Kidney epithelial cell (primary cell): Measurements from ENCODE around the gene RBM17. TPM values are rescaled to one million over a fixed set of nuclear protein-coding genes. Genes with fewer than 3 reads are reported as not detected.
"Not testable (repeated sequence)": the region's sequence is repeated elsewhere in the genome, so short reads cannot be mapped to it uniquely, and the experiment has no call there.

Source experiments
- DNase-seq: peaks from one replicate; pipeline ENCODE4 v3.0.0-alpha.2; 2010; ENCODE audit warnings: low read depth
- H3K27me3 ChIP-seq: 2 replicates; pipeline ENCODE4 v1.6.0; 2011; ENCODE audit warnings: low read length; ENCODE audit not compliant: control insufficient read depth, insufficient read depth
- H3K36me3 ChIP-seq: 2 replicates; pipeline ENCODE4 v1.5.1; 2011; ENCODE audit warnings: low read length; ENCODE audit not compliant: control insufficient read depth, insufficient read depth
- H3K4me3 ChIP-seq: 2 replicates; pipeline ENCODE4 v1.5.1; 2011; ENCODE audit warnings: low read depth, mild to moderate bottlenecking, control low read depth, low read length
- CTCF ChIP-seq: IDR thresholded peaks from 2 replicates; pipeline ENCODE4 v1.5.1; 2011; ENCODE audit warnings: mild to moderate bottlenecking, moderate library complexity, low read length, control low read depth, inconsistent platforms; ENCODE audit not compliant: insufficient read depth, poor library complexity, severe bottlenecking
- total RNA-seq: library from RNA; depleted of rRNA; stranded (reverse); fragments of >200 nt; gene quantifications from 2 replicates; pipeline ENCODE4 v1.2.3, GENCODE V29; 2015

Gene RBM17
- total RNA-seq, 1 donor from 2014 or later, result 37.8 TPM

DNA sequence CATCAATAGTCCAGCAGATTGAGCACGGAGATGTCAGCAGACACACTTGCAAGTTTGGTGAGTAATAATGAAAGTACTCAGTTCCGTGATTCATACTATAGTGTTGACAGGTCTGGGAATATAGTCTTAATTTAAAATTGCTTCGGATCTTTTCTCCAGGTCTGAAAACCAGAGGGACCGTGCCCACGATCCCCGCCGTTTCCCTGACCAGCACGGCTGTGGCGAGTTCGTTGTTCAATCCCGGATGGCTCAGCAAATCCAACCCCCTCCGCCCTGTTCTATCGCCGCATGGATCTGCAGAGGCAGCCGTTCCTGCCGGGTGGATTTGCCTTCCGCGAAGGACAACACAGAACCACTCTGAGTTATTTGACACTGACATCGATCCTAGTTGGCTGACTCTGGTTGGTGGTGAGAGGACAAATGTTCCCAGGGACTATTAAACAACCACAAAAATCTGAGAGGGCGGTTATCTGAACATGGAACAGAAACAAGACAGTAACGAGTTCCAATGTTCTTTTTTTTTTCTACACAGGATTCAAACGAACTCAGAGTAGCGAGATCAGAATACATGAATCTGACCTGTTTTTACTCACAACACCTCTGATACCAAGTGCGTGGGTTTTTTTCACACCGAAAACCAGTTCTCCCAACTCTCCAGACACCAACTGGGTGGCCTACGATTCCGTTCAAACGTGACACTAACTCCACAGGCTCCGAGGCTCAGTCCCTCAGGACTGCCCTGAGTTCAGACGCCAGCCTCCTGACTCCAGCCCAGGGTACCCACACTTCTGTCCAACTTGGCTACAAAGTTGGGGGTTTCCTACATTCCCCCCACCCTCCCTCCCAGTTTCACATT lies 52.7 kb downstream of the RBM17 start:
- no peaks in the 10 kb centered on the region for H3K27me3 ChIP-seq
- DNase-seq, result peak; percentile 68
- no peak for TF ChIP-seq CTCF
- H3K36me3 ChIP-seq, result no peaks in the 10 kb centered on the region
- H3K4me3 ChIP-seq, result peak overlapping the region; percentile 31

DNA sequence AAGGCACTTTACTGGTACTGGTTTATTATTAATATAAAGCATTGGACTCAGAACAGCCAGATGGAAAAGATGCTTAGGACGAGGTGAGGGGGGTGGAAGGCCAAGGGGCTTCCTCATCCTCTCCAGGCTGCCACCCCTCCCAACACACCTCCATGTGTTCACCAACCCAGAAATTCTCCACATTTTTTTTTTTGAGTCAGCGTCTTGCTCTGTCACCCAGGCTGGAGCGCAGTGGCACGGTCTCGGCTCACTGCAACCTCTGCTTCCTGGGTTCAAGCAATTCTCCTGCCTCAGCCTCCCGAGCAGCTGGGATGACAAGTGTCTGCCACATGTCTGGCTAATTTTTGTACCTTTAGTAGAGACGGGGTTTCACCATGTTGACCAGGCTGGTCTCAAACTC lies 53.4 kb downstream of the RBM17 start:
- H3K27me3 ChIP-seq, H3K36me3 ChIP-seq, H3K4me3 ChIP-seq, DNase-seq: not testable (repeated sequence)

DNA sequence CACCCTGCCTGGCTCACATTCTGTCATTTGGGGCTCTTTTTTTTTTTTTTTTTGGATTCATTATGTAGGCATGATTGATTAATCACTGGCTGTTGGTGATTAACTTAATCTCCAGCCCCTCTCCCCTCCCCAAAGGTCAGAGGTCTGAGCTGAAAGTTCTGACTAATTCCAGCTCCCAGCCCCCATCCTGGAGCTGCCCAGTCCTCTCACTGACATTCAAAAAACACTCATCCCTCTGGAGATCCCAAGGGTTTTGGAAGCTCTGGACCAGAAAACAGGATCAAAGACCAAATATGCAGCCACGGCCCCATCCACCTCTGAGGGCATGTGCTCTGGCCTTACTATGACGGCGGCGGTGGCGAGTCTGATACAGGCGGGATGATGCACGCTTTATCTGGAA lies 53.8 kb downstream of the RBM17 start:
- no peak for TF ChIP-seq CTCF
- no peak overlapping the region for H3K4me3 ChIP-seq
- no peak for DNase-seq
- no peaks in the 10 kb centered on the region for H3K36me3 ChIP-seq
- no peaks in the 10 kb centered on the region for H3K27me3 ChIP-seq

DNA sequence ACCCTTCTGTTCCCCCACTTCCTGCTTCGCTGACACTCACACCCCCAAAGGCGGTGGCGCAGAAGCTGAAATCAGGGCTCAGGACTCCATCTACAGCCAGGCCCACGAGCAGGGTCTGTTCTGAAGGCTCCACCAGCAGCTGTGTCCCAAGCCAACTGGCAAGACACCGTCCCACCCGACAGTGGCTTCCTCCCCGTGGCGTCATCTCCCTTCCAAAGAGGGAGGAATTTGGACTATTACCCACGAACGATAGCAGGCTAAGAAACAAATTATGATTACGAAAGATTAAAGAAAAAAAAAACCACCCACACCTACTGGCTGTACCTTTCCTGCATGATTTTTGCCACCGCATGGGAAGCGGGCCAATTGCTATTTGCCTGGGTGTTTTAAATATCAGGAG lies 54.3 kb downstream of the RBM17 start:
- Histone ChIP-seq H3K4me3 (no peak overlapping the region), H3K36me3 (no peaks in the 10 kb centered on the region), H3K27me3 (no peaks in the 10 kb centered on the region)
- DNase-seq, result no peak
- TF ChIP-seq CTCF, result no peak

DNA sequence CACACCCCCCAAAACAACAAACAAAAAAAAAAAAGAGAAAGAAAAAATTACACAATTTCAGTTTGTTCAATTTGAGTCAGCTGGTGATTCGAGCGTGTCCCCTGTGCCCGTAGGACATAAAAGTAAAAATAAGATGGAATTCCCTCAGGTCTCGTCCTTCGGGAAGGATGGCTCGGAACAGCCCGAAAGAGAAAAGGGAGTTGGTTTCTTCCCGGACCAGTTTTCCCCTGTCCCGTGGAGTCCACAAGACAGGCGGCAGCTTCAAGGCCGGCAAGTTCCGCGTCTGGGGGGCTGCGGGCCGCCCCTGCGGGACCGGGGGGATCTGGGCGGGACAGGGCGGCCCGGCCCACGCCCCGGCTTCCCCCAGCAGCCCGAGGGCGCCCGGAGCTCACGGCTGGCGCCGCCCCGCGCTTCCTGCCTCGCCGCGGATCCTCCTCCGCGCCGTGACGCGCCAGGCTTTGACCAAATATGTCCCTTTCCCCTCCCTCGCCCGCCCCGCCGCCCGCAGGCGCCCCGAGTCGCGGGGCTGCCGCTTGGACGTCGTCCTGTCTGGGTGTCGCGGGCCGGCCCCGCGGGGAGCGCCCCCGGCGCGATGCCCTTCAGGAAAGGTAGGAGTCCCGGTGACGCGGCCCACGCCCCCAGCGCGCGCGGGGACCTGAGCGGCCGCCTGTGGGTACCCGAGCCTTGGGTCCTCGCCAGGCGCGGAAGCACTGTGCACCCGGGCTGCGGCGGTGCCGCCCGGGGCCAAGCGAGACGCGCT lies 55.8 kb downstream of the RBM17 start:
- TF ChIP-seq CTCF, result no peak
- peak overlapping the region; percentile 77 for H3K4me3 ChIP-seq
- DNase-seq, result no peak
- no peaks in the 10 kb centered on the region for H3K27me3 ChIP-seq
- H3K36me3 ChIP-seq, result no peaks in the 10 kb centered on the region

DNA sequence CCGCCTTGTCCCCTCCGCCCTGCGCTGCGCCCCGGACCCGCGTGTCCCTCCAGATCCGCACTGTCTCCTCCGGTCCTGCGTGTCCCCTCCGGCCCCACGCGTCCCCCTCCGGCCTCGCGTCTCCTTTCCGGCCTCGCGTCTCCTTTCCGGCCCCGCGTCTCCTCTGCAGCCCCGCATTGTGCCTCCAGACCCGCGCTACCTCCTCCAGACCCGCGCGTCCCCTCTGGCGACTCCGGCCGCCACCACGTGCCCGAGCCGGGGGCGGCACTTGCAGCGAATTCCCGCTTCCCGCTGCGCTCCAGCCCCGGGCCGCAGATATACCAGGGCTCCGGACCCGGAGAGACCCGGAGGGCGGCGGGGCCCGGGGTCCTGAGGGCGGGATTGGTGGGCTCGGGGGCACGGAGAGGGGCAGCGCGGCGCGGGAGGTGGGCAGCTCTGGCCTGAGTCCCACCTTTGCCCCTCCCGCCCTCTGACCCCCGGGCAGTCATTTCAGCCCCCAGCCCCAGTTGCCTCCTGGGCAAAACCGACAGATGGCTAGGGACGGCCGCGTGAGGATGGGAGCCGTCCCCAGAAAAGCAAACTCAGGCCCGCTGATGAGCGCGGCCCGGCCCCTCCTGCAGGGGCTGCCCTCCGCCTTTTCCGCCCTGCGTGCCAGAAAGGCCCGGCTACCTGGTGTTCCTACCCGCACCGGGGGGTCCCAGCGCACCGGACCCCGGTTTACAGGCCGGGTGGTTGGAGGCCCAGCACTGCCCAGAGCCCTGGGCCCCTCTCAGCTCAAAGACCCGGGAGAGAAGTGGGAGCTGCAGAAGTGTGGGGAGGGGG lies 56.5 kb downstream of the RBM17 start:
- H3K4me3 ChIP-seq, result peak overlapping the region; percentile 77
- no peak for DNase-seq
- no peaks in the 10 kb centered on the region for H3K27me3 ChIP-seq
- TF ChIP-seq CTCF, result no peak
- H3K36me3 ChIP-seq, result no peaks in the 10 kb centered on the region
